SKM-1 (cell line): ENCODE data around the gene VPS35.

Source experiments
- DNase-seq: peaks from one replicate; lab custom pipeline; 2025; ENCODE audit not compliant: unreplicated experiment; lab: John Stamatoyannopoulos, UW

The VPS35 gene

GRCh38 chr16:46688654-46689364, at the start of gene VPS35:
TSS of gene VPS35 (minus strand) at chr16:46689178. CDS start at chr16:46689133, 45 bp downstream.
- peak; percentile 99 for DNase-seq

- no peak for DNase-seq
These were observed 48.7 kb upstream of the VPS35 start for GRCh38 chr16:46737621-46738214.

- DNase-seq: no peak
These were observed 47.7 kb upstream of the VPS35 start for GRCh38 chr16:46736695-46737094.

- no peak for DNase-seq
These were observed 44.4 kb upstream of the VPS35 start for GRCh38 chr16:46733319-46733830.

- DNase-seq: no peak
These were observed 43.6 kb upstream of the VPS35 start for GRCh38 chr16:46732561-46732960.

- DNase-seq: no peak
These were observed 42.9 kb upstream of the VPS35 start for GRCh38 chr16:46731691-46732555.

- DNase-seq: no peak
These were observed 42.1 kb upstream of the VPS35 start for GRCh38 chr16:46730801-46731690.

GRCh38 chr16:46730126-46730525, 41.1 kb upstream of the VPS35 start:
- DNase-seq: no peak

GRCh38 chr16:46729326-46729995, 40.5 kb upstream of the VPS35 start:
- DNase-seq: no peak

GRCh38 chr16:46728806-46729205, 39.8 kb upstream of the VPS35 start:
- no peak for DNase-seq

- DNase-seq: no peak
These were observed 38.7 kb upstream of the VPS35 start for GRCh38 chr16:46727630-46728029.

GRCh38 chr16:46727184-46727583, 38.2 kb upstream of the VPS35 start:
- no peak for DNase-seq

GRCh38 chr16:46721885-46722284, 32.9 kb upstream of the VPS35 start:
- no peak for DNase-seq

- no peak for DNase-seq
These were observed 31.6 kb upstream of the VPS35 start for GRCh38 chr16:46720619-46721018.

- DNase-seq: no peak
These were observed 30.6 kb upstream of the VPS35 start for GRCh38 chr16:46719528-46719927.

GRCh38 chr16:46718214-46718613, 29.2 kb upstream of the VPS35 start:
- no peak for DNase-seq

- no peak for DNase-seq
These were observed 28.7 kb upstream of the VPS35 start for GRCh38 chr16:46717692-46718091.

GRCh38 chr16:46715769-46716305, 26.9 kb upstream of the VPS35 start:
- DNase-seq: no peak

- DNase-seq: no peak
These were observed 26.0 kb upstream of the VPS35 start for GRCh38 chr16:46714797-46715591.
